IgD-negative memory B cell (primary cell): ENCODE data around the gene VWF. TPM values are rescaled to one million over a fixed set of nuclear protein-coding genes. Genes with fewer than 3 reads are reported as not detected.
A peak's percentile ranks its signal among the peaks of the same experiment; 100 is the strongest.
"Not testable (repeated sequence)": the region's sequence is repeated elsewhere in the genome, so short reads cannot be mapped to it uniquely, and the experiment has no call there.

Source experiments
- H3K27ac Mint-ChIP-seq, 3 donors: one replicate each; pipeline ENCODE4 v1.8.0; 2020 to 2022; ENCODE audit warnings: mild to moderate bottlenecking in 3 of 3, mixed read lengths in 3 of 3, moderate library complexity in 1 of 3
- H3K27me3 Mint-ChIP-seq: one replicate; pipeline ENCODE4 v1.8.0; 2021; ENCODE audit warnings: mixed read lengths
- H3K36me3 Mint-ChIP-seq: one replicate; pipeline ENCODE4 v1.8.0; 2020; ENCODE audit warnings: mild to moderate bottlenecking, mixed read lengths
- H3K4me1 Mint-ChIP-seq, 3 donors: one replicate each; pipeline ENCODE4 v1.8.0; 2020 to 2022; ENCODE audit warnings: mixed read lengths in 3 of 3, mild to moderate bottlenecking in 1 of 3
- H3K4me3 Mint-ChIP-seq, 4 donors: one replicate each; pipeline ENCODE4 v1.8.0; 2020 to 2022; ENCODE audit warnings: mild to moderate bottlenecking in 4 of 4, mixed read lengths in 4 of 4, moderate library complexity in 3 of 4
- H3K9me3 Mint-ChIP-seq, 3 donors: one replicate each; pipeline ENCODE4 v1.8.0; 2020 to 2021; ENCODE audit warnings: mixed read lengths in 3 of 3, mild to moderate bottlenecking in 1 of 3
- polyA plus RNA-seq: library from polyadenylated mRNA; unstranded; fragments of 300-500 nt; fragmentation: Illumina TruSeq; gene quantifications from one replicate; pipeline ENCODE4 v1.2.3, GENCODE V29; 2021

Gene VWF
- 0.11 TPM for polyA plus RNA-seq

DNA sequence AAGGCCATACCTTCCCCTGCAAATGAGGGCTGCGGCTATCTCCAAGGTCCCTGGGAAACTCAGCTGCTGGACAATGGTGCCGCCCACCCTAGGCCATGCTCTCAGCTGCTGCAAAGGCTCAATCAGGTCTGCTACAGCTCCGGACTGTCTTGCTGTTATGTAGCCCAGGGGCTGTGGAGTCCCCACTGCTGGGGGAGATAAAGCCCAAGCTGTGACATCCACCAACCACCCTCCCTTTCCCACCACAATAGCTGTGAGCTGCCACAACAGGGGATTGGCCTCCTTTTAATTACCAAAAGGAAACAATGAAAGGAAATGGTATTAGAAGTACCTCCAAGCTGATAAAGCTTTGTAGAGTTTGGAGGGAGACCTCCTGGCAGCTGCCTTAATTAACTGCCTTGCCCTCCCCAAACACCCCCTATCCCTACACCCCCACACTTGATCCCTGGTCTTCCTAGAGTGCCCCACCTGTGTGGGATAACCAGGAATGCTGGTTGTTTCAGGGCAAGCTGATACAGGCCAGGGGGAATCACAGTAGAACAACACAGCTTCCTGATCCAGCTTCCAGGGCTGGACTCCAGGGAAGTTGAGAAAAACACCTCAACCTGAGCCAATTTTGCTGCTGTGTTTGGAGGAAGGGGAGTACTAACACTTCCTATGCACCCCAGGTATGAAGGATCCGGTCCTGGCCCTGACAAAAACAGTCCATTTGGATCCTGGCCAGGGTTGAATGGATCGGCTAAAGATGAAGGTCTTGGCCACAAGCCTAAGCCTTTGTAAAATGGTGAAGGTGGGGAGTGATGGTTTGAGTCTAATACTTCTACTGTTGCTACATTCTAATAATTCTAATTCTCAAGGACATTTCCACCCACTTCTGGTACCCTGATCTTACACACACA, at the start of gene VWF:
TSS of gene VWF (minus strand) at position 260 of the 899 bp plus-strand sequence. CDS start 1,474 bp downstream, outside the sequence.
- Mint-ChIP-seq H3K4me1 (no peaks in the 10 kb centered on the region), H3K36me3 (no peaks in the 10 kb centered on the region), H3K27ac (no peak within 1 kb of the TSS), H3K4me3 (no peak within 1 kb of the TSS), H3K27me3 (peaks cover 13% of the 10 kb centered on the region), H3K9me3 (peaks cover 0 to 2% (median 2%) of the 10 kb centered on the region in 3 donors)

DNA sequence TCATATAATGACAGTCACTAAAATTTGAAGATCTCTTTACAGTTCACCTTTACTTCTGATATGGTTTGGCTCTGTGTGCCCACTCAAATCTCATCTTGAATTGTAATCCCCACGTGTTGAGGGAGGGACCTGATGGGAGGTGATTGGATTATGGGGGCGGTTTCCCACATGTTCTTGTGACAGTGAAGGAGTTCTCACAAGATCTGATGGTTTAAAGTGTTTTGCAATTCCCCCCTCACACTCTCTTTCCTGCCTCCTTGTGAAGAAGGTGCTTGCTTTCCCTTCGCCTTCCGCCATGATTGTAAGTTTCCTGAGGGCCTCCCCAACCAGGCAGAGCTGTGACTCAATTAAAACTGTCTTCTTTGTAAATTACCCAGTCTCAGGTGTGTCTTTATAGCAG, 48.4 kb upstream of the VWF start:
- Mint-ChIP-seq H3K4me1 (peaks cover 1 to 7% (median 5%) of the 10 kb centered on the region in 3 donors), H3K4me3 (no peak overlapping the region), H3K27me3 (peaks cover 13% of the 10 kb centered on the region), H3K36me3 (no peaks in the 10 kb centered on the region), H3K27ac (no peak overlapping the region), H3K9me3 (peaks cover 0 to 2% (median 0%) of the 10 kb centered on the region in 3 donors)

DNA sequence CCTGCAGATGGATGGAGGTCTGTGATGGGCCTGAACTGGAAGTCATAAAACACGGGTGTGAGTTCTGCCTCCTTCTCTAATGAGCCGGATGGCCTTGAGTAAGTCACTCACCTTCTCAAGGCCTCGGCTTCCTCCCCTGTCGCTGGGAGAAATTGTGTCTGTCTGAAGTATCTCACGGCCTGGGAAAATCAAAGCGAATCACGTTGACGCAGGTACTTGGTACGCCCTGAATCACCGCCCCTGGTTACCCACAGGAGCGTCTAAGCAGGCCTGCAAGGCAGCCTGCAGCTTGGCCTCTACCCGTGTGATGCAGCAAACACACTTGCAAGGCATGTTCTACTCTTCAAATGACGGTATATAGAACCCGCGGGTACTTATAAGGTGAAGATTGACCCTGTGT, 47.6 kb upstream of the VWF start:
- Mint-ChIP-seq H3K36me3 (no peaks in the 10 kb centered on the region), H3K4me3 (no peak overlapping the region), H3K9me3 (peaks cover 0 to 2% (median 0%) of the 10 kb centered on the region in 3 donors), H3K4me1 (peaks cover 8 to 15% (median 13%) of the 10 kb centered on the region in 3 donors), H3K27ac (no peak overlapping the region), H3K27me3 (peaks cover 15% of the 10 kb centered on the region)

DNA sequence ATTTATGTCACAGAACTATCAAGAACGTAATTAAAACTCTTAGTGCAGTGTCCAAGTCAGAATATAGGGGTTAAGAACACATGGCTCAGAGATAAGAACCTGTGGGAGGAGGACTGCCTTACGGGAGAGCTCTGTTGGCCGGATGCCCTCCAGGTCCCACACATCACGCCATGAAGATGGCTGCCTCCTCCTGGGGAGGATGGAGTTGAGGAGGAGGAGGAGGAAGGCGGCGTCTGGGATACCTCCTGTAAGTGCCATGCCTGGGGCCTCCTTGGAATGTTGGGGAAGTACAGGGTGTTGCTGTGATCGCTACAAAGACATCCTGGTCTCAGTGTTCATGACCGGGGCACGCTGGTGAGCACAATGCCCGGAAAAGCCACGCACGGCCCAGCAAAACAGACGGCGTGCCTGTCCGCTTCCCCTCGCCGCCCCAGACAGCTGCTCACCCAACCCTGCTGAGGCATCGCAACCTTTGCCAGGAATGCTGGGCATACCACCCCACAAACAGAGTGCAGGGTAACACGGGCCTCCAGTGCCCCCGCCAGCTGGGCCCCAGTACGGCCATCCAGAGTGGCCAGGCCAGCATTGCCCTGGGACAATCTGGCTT, 47.0 kb upstream of the VWF start:
- no peak overlapping the region for H3K27ac Mint-ChIP-seq
- H3K4me3 Mint-ChIP-seq: no peak overlapping the region
- no peaks in the 10 kb centered on the region for H3K36me3 Mint-ChIP-seq

DNA sequence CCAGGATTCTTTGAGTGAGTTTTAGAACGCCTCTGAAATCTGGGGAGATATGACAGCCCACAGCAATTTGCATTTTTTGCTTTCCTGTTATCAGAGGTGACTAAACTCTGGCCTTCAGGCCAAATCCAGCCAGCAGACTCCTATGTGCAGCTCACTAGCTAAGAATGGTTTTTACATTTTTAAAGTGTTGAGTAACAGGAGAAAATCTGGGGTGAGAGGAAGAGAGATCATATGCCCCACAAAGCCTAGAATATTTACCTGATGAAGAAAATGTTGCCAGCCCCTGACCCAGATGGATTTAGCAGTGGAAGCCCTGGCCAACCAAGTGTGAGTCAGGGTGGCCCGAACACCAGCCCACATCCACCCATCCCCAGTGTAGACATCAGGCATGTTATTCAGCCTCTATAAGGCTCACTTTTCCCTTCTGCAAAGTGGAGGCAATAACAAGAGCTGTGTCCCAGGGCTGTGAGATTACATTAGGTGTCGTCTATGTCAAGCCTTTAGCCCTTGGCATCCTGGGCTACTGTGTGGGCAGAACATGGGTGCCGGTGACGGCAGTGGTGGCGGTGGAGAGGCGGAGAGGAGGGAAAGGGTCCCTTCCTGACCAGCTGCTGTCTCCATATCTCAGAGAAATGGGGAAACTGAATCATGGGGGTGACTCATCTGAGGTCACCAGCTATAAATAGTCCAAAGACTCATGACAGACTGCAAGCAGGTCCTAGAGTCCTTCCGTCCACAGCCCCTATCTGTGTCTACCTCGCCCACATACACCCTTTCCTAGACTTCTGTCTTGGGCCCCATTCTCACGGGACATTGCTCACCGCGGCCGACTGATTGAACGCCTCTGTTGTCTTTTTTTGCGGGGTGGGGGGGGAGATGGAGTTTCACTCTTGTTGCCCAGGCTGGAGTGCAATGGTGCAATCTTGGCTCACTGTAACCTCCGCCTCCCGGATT, 43.1 kb upstream of the VWF start:
- H3K9me3 Mint-ChIP-seq: no peaks in the 10 kb centered on the region
- peak overlapping the region in 2 of 4 donors; percentile 9 to 80 for H3K4me3 Mint-ChIP-seq
- H3K27ac Mint-ChIP-seq: peak overlapping the region in 1 of 3 donors; percentile 37
- H3K27me3 Mint-ChIP-seq: peaks cover 12% of the 10 kb centered on the region
- H3K4me1 Mint-ChIP-seq: peaks cover 8 to 15% (median 13%) of the 10 kb centered on the region in 3 donors
- H3K36me3 Mint-ChIP-seq: no peaks in the 10 kb centered on the region

More for the DNA sequence above, 47.0 kb upstream of the VWF start:
- Mint-ChIP-seq H3K27me3 (peaks cover 15% of the 10 kb centered on the region), H3K9me3 (peaks cover 0 to 2% (median 0%) of the 10 kb centered on the region in 3 donors), H3K4me1 (peaks cover 8 to 15% (median 13%) of the 10 kb centered on the region in 3 donors)

DNA sequence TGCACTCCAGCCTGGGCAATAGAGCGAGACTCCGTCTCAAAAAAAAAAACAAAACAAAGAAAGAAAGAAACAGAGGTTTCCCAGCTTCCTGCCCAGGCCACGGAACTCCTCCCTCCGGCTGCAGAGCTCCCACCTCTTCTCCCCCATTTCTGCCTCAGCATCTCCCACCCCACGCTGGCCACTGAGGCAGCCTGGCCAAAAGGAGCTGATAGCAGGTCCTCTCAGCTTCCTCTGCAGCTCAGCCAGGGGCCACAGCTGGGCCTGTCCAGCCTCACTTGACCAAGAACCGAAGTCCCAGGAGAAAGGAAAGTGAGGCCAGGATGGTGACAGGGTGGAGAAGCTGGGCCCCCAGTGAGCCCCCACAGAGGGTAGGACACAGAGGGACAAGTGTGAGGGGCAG, 42.3 kb upstream of the VWF start:
- Mint-ChIP-seq H3K9me3 (no peaks in the 10 kb centered on the region), H3K27ac (no peak overlapping the region), H3K36me3 (no peaks in the 10 kb centered on the region), H3K4me1 (peaks cover 8 to 15% (median 13%) of the 10 kb centered on the region in 3 donors), H3K4me3 (peak overlapping the region in 1 of 4 donors; percentile 43), H3K27me3 (peaks cover 10% of the 10 kb centered on the region)

DNA sequence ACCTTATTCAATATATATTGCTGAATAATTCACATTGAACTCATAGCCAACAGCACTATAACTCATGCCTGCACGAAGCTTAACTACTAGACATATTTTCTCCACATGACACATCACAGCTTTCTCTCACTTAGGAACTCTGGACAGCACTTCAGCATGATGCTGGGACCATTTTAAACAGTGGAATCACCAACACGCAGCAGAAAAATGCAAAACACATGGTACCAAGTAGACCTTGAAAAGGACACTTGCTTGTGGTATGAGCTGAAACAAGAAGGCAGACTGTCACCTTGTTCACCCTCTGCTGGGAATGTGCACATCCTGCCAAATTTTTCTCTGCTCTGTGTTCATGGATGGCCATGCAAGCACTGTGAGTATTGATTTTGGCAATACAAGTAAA, 40.9 kb upstream of the VWF start:
- H3K27me3 Mint-ChIP-seq: peaks cover 15% of the 10 kb centered on the region
- no peak overlapping the region for H3K27ac Mint-ChIP-seq
- H3K36me3 Mint-ChIP-seq: no peaks in the 10 kb centered on the region
- peaks cover 8 to 15% (median 13%) of the 10 kb centered on the region in 3 donors for H3K4me1 Mint-ChIP-seq
- no peak overlapping the region for H3K4me3 Mint-ChIP-seq
- H3K9me3 Mint-ChIP-seq: no peaks in the 10 kb centered on the region

DNA sequence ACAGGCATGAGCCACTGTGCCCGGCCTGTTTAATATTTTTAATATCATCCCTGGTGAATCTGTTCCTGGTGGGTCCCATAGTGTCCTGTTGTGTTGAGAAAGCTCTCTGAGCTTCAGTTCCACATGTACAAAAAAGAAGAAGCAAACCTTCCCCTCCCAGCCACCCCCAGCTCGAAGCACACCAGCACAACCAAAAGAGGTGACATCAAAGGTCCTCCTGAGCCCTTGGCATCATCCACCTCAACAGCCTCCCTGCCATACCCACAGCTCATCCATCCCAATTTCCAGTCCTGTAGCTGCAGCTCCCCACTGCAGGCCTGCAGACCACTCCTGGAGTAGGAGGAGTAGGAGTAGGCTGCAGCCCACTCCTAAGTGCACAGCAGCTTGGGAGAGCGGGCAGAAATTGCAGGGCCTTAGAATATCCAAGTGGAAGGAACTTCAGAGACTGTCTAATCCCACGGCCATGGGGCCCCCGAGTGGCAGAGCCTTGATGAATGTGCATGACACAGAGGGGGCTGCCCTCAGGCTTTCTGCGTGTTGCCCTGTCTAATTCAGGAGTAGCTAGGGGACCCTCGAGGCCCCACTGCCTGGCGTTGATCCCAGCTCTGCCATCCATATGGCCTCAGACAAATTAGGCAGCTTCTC, 39.1 kb upstream of the VWF start:
- H3K4me1 Mint-ChIP-seq: peaks cover 8 to 13% (median 11%) of the 10 kb centered on the region in 3 donors
- H3K9me3 Mint-ChIP-seq: no peaks in the 10 kb centered on the region
- no peak overlapping the region for H3K27ac Mint-ChIP-seq
- H3K4me3 Mint-ChIP-seq: no peak overlapping the region
- H3K27me3 Mint-ChIP-seq: peaks cover 16% of the 10 kb centered on the region
- H3K36me3 Mint-ChIP-seq: peaks cover 2% of the 10 kb centered on the region

DNA sequence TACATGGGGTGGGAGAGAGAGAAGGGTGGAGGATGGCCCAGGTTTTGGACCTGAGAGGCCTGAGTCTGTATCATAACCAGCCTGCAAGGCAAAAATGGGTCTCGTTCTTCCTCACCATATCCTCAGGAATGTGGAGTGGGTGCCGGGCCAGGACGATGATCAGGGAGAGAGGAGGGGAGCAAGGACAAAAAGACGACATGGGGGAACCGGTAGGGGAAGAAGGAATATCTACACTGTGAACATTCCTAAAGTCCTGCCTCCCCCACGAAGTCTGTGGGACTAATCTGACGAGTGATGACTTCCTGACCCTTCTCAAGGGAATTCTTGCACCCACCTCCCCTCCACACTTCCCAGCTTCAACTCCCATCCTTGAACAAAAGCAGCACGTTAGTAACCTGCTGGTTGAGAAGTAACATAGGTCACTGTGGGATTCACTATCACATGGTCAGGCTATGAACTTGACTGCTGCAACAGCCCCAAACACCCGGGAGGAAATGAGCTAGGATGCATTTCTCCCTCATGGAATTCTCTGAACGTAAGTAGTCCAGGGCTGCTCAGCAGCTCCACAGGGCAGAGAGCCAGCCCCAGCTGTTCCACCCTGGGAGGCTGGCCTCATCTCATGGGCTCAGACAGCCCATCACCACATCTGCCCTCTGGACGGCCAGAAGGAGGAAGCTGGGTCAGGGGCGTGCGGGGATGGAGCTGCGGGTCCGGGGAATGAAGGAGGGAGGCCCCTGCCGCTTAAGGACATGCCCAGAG, 36.8 kb upstream of the VWF start:
- no peaks in the 10 kb centered on the region for H3K4me1 Mint-ChIP-seq
- H3K27me3 Mint-ChIP-seq: peaks cover 9% of the 10 kb centered on the region
- no peak overlapping the region for H3K27ac Mint-ChIP-seq
- H3K36me3 Mint-ChIP-seq: peaks cover 2% of the 10 kb centered on the region
- no peak overlapping the region for H3K4me3 Mint-ChIP-seq
- H3K9me3 Mint-ChIP-seq: no peaks in the 10 kb centered on the region

DNA sequence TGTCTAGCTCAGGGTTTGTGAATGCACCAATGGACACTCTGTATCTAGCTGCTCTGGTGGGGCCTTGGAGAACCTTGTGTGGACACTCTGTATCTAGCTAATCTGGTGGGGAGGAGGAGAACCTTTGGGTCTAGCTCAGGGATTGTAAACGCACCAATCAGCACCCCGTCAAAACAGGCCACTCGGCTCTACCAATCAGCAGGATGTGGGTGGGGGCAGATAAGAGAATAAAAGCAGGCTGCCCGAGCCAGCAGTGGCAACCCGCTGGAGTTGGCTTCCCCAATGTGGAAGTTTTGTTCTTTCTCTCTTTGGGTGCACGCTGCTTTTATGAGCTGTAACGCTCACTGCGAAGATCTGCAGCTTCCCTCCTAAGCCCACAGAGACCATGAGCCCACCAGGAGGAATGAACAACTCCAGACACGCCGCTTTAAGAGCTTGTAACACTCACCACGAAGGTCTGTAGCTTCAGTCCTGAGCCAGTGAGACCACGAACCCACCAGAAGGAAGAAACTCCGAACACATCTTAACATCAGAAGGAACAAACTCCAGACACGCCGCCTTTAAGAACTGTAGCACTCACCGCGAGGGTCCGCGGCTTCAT, 35.7 kb upstream of the VWF start:
- H3K4me1 Mint-ChIP-seq, H3K9me3 Mint-ChIP-seq, H3K27ac Mint-ChIP-seq, H3K36me3 Mint-ChIP-seq: not testable (repeated sequence)
- peaks cover 11% of the 10 kb centered on the region for H3K27me3 Mint-ChIP-seq
- H3K4me3 Mint-ChIP-seq: peak overlapping the region in 1 of 4 donors; percentile 21

DNA sequence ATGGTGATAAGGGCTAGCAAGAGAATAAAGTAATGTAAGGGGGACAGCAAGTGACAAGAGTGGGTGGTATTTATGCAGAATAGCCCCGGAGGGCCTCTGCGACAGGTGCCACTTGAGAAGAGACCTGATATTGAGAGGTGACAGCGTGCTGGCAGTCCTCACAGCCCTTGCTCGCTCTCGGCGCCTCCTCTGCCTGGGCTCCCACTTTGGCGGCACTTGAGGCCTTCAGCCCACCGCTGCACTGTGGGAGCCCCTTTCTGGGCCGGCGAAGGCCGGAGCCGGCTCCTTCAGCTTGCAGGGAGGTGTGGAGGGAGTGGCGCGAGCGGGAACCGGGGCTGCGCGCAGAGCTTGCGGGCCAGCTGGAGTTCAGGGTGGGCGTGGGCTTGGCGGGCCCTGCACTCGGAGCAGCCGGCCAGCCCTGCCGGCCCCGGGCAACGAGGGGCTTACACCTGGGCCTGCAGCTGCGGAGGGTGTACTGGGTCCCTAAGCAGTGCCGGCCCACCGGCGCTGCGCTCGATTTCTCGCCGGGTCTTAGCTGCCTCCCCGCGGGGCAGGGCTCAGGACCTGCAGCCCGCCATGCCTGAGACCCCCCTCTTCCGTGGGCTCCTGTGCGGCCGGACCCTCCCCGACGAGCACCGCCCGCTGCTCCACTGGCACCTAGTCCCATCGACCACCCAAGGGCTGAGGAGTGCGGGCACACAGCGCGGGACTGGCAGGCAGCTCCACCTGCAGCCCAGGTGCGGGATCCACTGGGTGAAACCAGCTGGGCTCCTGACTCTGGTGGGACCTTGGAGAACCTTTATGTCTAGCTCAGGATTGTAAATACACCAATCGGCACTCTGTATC, 34.9 kb upstream of the VWF start:
- H3K4me3 Mint-ChIP-seq, H3K9me3 Mint-ChIP-seq, H3K27ac Mint-ChIP-seq, H3K36me3 Mint-ChIP-seq, H3K4me1 Mint-ChIP-seq: not testable (repeated sequence)
- peaks cover 12% of the 10 kb centered on the region for H3K27me3 Mint-ChIP-seq

DNA sequence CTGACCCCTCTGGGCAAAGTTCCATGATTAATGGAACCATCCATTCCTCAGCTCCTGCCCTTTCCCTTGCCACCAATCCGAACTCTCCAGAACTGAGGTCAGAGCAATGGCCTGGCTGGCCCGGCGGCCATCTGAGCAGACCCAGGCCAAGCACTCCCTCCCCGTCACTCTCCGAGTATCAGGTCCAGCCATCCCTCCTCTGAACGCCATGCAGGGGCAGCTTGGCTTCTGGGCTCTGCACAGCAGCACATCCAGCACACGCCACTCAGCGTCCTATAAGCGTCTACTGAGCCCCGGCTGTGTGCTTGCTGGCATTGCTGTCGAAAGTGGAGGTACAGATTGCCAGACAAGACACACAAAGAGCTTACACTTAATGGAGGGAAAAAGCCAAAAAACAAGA, 34.3 kb upstream of the VWF start:
- Mint-ChIP-seq H3K4me1 (no peaks in the 10 kb centered on the region), H3K9me3 (no peaks in the 10 kb centered on the region), H3K27me3 (peaks cover 12% of the 10 kb centered on the region), H3K27ac (no peak overlapping the region), H3K4me3 (no peak overlapping the region), H3K36me3 (peaks cover 2% of the 10 kb centered on the region)

DNA sequence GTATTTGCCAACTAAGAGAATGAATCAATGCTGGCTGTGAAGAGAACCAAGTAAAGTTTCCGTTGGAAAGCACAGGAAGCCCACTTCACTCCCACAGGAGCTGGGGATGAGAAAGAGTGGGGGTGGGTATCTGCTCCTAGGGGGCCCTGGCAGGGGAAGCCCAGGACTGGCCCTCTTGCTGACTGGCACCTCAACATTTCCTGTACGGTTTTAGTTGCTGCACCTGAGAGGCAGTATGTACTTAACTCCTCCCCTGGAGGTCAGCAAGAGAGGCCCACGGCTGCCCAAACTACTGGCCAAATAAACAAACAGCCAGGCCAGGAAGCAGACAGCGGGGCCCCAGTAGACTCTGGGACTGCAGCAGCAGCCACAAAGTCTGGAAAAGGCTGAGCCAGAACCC, 33.8 kb upstream of the VWF start:
- Mint-ChIP-seq H3K4me1 (no peaks in the 10 kb centered on the region), H3K36me3 (peaks cover 2% of the 10 kb centered on the region), H3K27me3 (peaks cover 12% of the 10 kb centered on the region), H3K27ac (no peak overlapping the region), H3K4me3 (no peak overlapping the region), H3K9me3 (no peaks in the 10 kb centered on the region)
